ENCODE data around the gene CTBP1.

GRCh38 chr4:1250527-1250812 lies 1.5 kb upstream of the CTBP1 start:
- TF ChIP-seq, protein P1, sequence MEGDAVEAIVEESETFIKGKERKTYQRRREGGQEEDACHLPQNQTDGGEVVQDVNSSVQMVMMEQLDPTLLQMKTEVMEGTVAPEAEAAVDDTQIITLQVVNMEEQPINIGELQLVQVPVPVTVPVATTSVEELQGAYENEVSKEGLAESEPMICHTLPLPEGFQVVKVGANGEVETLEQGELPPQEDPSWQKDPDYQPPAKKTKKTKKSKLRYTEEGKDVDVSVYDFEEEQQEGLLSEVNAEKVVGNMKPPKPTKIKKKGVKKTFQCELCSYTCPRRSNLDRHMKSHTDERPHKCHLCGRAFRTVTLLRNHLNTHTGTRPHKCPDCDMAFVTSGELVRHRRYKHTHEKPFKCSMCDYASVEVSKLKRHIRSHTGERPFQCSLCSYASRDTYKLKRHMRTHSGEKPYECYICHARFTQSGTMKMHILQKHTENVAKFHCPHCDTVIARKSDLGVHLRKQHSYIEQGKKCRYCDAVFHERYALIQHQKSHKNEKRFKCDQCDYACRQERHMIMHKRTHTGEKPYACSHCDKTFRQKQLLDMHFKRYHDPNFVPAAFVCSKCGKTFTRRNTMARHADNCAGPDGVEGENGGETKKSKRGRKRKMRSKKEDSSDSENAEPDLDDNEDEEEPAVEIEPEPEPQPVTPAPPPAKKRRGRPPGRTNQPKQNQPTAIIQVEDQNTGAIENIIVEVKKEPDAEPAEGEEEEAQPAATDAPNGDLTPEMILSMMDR (IDR thresholded peaks at IDR 0.05) = no peak
- TF ChIP-seq EZH2 (IDR thresholded peaks at IDR 0.05; ENCODE audit: borderline replicate concordance, insufficient read depth, low read depth, low read length, poor library complexity, severe bottlenecking) = no peak
